ENCODE measurements around the gene BCR. TPM values are rescaled to one million over a fixed set of nuclear protein-coding genes. Genes with fewer than 3 reads are reported as not detected.
"Not testable (repeated sequence)": the region's sequence is repeated elsewhere in the genome, so short reads cannot be mapped to it uniquely, and the experiment has no call there.

The BCR gene
- total RNA-seq, 1 donor from 2014 or later, result 45.1 TPM

DNA sequence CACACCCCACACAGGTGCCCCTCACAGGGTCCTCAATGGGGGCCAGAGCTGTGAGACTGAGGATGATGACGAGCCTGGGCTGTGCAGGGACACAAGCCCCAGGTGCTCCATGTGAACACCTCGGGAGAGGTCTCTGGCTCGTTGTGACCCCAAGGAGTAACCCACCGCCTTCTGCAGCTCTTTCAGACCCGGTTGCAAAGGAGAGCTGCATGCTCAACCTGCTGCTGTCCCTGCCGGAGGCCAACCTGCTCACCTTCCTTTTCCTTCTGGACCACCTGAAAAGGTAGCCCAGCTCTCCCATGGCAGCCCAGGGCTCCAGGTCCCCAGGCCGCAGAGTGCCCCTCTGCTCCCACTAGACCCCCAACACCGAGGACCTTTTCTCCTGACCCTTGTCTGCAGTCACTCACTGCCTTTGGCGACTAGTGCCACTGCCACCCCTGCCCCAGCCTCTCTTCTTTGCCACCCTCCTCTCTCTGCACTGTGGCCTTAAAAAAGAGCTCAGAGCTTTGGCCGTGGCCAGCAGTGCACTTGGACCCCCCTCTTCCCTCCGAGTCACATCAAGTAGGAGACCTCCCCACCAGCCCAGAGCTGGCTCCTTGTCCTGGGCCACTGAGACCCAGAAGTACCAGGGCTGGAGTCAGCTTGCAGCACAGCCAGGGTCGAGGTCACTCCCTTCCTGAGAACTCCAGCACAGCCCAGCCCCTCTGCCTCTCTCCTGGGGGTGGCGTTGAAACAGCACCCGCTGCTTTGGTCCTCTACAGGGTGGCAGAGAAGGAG, 133.7 kb downstream of the BCR start:
- Mint-ChIP-seq H3K4me1 (peaks cover 2% of the 10 kb centered on the region), H3K9me3 (no peaks in the 10 kb centered on the region), H3K27me3 (no peaks in the 10 kb centered on the region), H3K27ac (no peak overlapping the region), H3K4me3 (no peak overlapping the region), H3K36me3 (ENCODE audit: low read depth) (peaks cover 11% of the 10 kb centered on the region)
- no peak for DNase-seq
- intact Hi-C loops (cut with micrococcal nuclease), result loop anchor here (2.0 kb wide), 1 partner anchor 73 kb away; no protein-coding TSS in a partner anchor

DNA sequence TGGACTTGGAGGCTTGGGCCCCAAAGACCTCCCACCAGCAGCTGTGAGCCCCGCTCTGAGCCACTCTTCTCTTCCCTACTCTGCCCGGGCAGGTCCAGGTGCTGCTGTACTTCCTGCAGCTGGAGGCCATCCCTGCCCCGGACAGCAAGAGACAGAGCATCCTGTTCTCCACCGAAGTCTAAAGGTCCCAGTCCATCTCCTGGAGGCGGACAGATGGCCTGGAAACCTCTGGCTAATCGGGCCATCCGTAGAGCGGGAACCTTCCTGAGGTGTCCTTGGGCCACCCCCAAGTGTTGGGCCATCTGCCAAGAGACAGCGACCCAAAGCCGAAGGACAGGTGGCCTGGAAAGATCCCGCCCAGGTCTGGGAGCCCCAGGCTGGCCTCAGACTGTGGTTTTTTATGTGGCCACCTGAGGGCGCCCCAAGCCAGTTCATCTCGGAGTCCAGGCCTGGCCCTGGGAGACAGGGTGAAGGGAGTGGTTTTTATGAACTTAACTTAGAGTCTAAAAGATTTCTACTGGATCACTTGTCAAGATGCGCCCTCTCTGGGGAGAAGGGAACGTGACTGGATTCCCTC, 135.1 kb downstream of the BCR start:
- Mint-ChIP-seq H3K4me1 (peaks cover 2% of the 10 kb centered on the region), H3K27ac (no peak overlapping the region), H3K9me3 (no peaks in the 10 kb centered on the region), H3K36me3 (ENCODE audit: low read depth) (peaks cover 11% of the 10 kb centered on the region), H3K4me3 (no peak overlapping the region), H3K27me3 (no peaks in the 10 kb centered on the region)
- intact Hi-C loops (cut with micrococcal nuclease), result loop anchor here (2.0 kb wide), 1 partner anchor 71 kb away; no protein-coding TSS in a partner anchor
- DNase-seq, result peak; percentile 86

DNA sequence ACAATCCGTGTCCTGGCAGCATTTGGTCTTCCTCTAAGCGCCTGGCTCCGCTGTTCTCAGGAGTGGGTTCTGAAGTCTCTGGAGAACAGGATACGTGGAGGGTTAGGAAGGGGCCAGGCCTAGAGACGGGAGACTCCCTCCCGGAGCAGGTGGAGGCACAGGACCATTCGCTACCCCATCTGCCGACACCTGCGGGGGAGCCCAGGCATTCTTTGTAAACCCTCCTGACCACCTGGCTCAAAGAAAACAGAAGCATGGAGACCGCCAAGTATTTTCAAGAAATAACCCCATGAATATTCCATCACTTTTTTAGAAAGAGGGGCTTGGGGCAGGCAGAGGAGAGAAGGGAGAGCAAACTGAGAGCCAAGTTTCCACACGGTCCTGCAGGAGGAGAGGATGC, 136.3 kb downstream of the BCR start:
- H3K9me3 Mint-ChIP-seq; H3K4me3 Mint-ChIP-seq; H3K27ac Mint-ChIP-seq; DNase-seq; H3K27me3 Mint-ChIP-seq; intact Hi-C loops (cut with micrococcal nuclease); H3K4me1 Mint-ChIP-seq: not testable (repeated sequence)
- H3K36me3 Mint-ChIP-seq (ENCODE audit: low read depth), result peaks cover 11% of the 10 kb centered on the region

DNA sequence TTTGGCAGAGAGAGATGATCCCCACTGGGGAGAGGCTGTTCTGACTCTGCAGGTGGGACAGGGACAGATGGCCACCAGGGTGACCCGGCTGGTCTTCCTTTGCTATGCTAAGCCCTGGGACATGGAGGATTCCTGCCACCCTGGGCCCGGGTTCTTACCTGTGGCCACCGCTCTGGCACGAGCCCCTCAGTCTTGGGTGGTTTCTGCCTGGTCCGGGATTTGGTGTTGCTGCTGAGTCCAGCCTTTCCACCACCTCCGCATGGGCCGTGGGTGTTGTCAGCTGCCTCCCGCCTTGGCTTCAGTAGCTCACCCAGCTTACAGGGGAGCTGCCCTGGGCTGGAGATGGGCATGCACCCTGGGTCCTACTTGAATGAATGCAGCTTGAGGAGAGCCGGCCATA, 138.0 kb downstream of the BCR start:
- intact Hi-C loops (cut with micrococcal nuclease); H3K27me3 Mint-ChIP-seq; H3K4me1 Mint-ChIP-seq; H3K4me3 Mint-ChIP-seq; DNase-seq; H3K9me3 Mint-ChIP-seq; H3K27ac Mint-ChIP-seq: not testable (repeated sequence)
- peaks cover 11% of the 10 kb centered on the region for H3K36me3 Mint-ChIP-seq (ENCODE audit: low read depth)

DNA sequence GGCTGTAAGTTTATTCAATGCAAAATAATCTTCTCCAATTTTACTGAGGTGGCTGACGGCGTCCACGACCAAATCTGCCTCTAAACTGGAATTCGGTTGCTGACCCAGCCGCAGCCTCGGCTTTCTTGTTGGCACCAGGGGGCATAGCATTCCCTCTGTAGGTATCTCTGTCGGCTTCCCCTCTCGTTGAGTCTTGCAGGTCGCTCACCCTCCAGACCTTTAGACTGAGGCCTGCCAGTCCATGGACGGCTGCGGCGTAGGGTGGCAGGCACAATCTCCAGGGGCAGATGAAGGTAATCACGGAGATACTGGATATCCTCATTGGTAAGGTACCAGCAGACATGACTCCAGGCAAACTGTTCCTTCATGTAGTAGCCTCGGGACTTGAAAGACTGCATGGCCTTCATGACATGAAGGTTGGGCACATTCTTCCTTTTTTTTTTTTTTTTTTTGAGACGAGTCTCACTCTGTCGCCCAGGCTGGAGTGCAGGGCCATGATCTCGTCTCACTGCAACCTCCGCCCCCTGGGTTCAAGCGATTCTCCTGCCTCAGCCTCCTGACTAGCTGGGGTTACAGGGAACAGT, 142.3 kb downstream of the BCR start:
- H3K4me1 Mint-ChIP-seq; H3K36me3 Mint-ChIP-seq (ENCODE audit: low read depth); H3K27me3 Mint-ChIP-seq; intact Hi-C loops (cut with micrococcal nuclease); H3K27ac Mint-ChIP-seq; H3K9me3 Mint-ChIP-seq; H3K4me3 Mint-ChIP-seq: not testable (repeated sequence)
- peak; percentile 47 for DNase-seq

DNA sequence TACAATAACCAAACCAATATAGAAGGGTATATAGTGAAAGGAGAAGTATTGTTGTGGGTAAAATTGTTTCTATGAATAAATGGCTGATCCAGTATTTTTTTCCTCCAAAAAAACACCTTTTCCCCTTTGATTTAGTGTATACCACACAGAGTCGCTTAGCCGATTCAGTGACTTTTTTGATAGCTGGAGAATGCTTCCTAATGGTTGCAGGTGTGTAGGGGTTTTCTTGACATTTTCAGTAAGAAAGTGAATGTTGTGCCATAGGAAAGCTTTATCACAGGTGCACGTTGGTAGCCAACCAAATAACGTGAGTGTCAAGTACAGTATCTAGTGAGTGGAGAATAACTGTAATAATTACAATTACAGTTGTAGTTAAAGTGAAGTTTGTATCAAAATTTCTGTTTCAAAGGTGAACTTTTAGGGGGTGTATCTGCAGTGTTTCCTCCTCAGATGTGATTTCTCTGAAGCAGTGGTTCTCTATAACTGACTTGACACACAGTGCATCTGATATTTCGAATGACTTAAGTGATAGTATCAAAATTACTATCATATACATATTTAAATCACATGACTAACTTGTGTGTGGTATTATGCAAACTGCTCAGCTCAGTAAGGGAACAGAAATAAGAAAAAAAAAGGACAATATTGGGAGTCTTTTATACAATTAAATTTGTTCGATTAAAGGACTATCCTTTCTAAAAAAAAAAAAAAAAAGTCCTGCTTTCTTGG, 143.8 kb downstream of the BCR start:
- H3K27ac Mint-ChIP-seq; H3K4me3 Mint-ChIP-seq; H3K27me3 Mint-ChIP-seq; intact Hi-C loops (cut with micrococcal nuclease); H3K36me3 Mint-ChIP-seq (ENCODE audit: low read depth); H3K4me1 Mint-ChIP-seq; H3K9me3 Mint-ChIP-seq: not testable (repeated sequence)
- peak; percentile 8 for DNase-seq

DNA sequence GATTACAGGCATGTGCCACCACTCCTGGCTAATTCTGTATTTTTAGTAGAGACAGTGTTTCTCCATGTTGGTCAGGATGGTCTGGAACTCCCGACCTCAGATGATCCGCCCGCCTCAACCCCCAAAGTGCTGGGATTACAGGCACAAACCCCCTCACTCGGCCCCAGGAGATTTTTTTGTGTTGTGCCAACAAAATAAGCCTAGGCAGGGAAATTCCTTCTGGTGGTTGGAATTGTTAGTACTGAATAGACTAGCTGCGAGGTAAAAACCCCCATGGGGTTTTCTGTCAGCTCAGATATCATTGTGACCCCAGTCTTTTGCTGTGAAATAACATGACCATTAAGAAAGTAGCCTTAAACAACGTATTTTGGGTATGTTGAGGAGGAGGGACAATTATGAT, 144.9 kb downstream of the BCR start:
- Mint-ChIP-seq H3K27ac (no peak overlapping the region), H3K4me3 (no peak overlapping the region), H3K9me3 (no peaks in the 10 kb centered on the region), H3K36me3 (ENCODE audit: low read depth) (no peaks in the 10 kb centered on the region), H3K4me1 (no peaks in the 10 kb centered on the region), H3K27me3 (no peaks in the 10 kb centered on the region)
- no peak for DNase-seq
- intact Hi-C loops (cut with micrococcal nuclease), result no loop called here

DNA sequence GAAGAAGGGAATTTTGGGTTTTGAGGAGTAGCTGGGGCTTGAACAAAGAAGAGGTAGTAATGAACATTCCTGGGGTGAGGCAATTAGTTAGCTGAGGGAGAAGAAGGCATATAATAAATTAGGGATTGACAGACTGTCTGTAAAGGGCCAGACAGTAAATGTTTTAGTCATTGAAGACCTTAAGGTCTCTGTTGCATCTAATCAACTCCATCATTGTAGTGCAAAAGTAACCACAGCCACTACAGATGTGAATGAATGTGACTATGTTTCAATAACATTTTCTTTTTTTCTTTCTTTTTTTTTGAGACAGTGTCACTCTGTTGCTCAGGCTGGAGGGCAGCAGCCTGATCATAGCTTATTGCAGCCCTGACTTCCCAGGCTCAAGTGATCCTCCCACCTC, 153.5 kb downstream of the BCR start:
- DNase-seq; H3K27ac Mint-ChIP-seq; intact Hi-C loops (cut with micrococcal nuclease): not testable (repeated sequence)

DNA sequence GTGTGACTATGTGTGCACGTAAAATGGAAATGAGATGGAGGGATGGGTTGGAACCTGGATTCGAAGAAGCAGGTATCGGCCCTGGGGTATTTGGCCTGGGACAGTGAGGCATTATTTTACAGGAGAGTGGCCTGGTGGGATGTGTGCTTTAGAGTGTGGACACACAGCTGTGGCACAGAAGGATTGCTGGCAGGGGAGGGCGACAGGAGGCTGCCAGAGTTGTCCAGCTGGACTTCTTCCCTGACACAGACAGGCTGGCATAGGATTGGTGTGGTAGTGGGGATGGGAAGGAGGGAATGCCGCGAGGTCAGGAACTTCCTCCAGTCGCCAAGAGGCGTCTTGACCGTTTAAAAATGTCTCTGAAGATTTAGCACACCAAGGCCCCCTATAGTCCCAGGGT, 157.4 kb downstream of the BCR start:
- peaks cover 10% of the 10 kb centered on the region for H3K27me3 Mint-ChIP-seq
- H3K27ac Mint-ChIP-seq; DNase-seq; H3K9me3 Mint-ChIP-seq; H3K36me3 Mint-ChIP-seq (ENCODE audit: low read depth); H3K4me3 Mint-ChIP-seq; H3K4me1 Mint-ChIP-seq; intact Hi-C loops (cut with micrococcal nuclease): not testable (repeated sequence)

More for the DNA sequence above, 153.5 kb downstream of the BCR start:
- H3K4me3 Mint-ChIP-seq; H3K4me1 Mint-ChIP-seq; H3K27me3 Mint-ChIP-seq; H3K9me3 Mint-ChIP-seq; H3K36me3 Mint-ChIP-seq (ENCODE audit: low read depth): not testable (repeated sequence)

DNA sequence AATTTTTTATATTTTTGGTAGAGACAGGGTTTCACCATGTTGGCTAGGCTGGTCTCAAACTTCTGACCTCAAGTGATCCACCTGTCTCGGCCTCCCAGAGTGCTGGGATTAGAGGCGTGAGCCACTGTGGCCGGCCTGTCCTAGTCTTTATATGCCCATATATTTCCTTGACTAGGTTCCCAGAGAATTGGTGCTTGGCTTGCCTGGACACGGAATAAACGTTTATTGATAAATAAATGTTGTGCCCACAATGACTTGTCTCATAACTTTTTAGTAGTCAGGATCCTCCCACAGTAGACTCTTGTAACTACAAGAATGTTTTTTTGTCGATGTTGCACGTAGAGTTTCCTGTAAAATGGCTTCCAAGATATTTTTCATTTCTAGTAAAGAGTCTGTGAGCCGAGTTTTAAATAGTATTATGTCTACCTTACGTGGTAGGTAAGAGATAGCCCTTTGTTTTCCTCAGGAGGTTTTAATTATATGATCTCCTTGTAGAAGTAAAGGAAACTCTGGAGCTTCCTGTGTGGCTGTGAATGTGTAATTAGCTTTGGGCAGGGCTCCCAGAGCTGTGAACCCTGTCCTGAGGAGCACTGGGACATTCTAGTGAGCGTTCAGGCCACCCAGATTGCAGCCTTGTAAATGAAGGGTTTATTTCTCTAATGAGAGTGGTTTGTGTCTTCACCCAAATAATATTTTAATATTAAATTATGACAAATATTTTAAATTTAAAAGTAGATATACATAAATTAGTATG, 161.8 kb downstream of the BCR start:
- intact Hi-C loops (cut with micrococcal nuclease); H3K27ac Mint-ChIP-seq; H3K4me1 Mint-ChIP-seq; H3K9me3 Mint-ChIP-seq; H3K36me3 Mint-ChIP-seq (ENCODE audit: low read depth); H3K27me3 Mint-ChIP-seq; H3K4me3 Mint-ChIP-seq: not testable (repeated sequence)
- peak; percentile 34 for DNase-seq

DNA sequence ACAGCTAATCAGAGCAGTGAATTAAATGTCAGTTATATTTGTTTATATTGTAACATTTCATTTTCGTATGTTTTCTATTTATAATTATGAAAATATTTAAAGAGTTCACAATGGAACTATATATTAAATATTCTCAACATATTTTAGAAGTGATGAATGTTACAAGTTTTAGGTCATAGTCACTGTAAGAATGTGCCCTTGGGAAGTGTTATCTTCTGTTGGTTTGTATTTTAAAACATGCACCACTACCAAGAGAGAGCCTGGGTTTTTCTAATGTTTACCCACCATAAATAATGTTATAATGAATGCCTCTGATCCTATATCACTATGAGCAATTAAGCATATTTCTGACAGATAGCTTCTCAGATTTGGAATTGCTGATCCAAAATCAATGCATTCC, 171.0 kb downstream of the BCR start:
- Mint-ChIP-seq H3K9me3 (no peaks in the 10 kb centered on the region), H3K4me3 (no peak overlapping the region), H3K4me1 (peaks cover 3% of the 10 kb centered on the region), H3K27me3 (peaks cover 28% of the 10 kb centered on the region), H3K27ac (no peak overlapping the region), H3K36me3 (ENCODE audit: low read depth) (no peaks in the 10 kb centered on the region)
- no peak for DNase-seq
- intact Hi-C loops (cut with micrococcal nuclease), result no loop called here

DNA sequence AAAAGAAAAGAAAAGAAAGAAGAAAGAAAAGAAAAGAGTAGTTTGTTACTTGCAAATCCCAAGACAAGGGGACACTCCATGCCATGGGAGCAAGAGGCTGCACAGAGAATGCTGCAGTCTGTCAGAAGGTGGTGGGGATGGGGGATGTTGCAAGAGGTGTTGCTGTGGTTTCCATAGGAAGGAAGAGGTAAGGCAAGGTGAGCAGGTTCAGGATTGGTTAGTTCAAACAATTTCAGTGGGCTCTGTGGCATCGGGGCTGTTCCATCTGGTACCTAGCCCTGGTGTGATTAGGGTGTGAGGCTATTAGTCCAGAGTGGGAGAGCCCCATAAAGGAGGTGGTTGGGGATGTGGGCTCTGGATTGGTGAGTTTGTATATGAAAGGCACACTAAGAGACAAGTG, 172.7 kb downstream of the BCR start:
- Mint-ChIP-seq H3K36me3 (ENCODE audit: low read depth) (no peaks in the 10 kb centered on the region), H3K27me3 (peaks cover 26% of the 10 kb centered on the region)

DNA sequence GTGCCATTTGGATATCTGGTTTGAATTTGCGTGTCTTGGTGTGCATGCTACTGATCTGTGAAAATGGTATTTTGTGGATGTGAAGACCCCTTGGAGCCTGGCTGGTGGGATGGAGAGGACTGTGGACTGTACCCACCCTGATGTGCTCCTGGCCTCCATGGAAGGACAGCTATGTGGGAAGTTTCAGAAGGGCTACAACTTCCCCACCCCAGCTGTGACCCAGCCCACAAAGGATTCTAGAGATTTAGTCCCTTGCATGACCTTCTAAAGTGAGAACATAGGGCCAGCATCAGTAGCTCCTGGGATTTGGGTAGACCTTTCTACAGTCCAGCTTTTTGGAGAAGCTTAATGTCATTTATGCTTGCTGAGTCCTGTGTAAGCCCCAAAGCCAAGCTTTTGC, 173.4 kb downstream of the BCR start:
- peaks cover 3% of the 10 kb centered on the region for H3K4me1 Mint-ChIP-seq
- H3K9me3 Mint-ChIP-seq, result no peaks in the 10 kb centered on the region
- no peaks in the 10 kb centered on the region for H3K36me3 Mint-ChIP-seq (ENCODE audit: low read depth)
- intact Hi-C loops (cut with micrococcal nuclease), result no loop called here
- peaks cover 21% of the 10 kb centered on the region for H3K27me3 Mint-ChIP-seq
- no peak for DNase-seq
- no peak overlapping the region for H3K27ac Mint-ChIP-seq
- no peak overlapping the region for H3K4me3 Mint-ChIP-seq

More for the DNA sequence above, 172.7 kb downstream of the BCR start:
- H3K27ac Mint-ChIP-seq, result no peak overlapping the region
- H3K4me3 Mint-ChIP-seq, result no peak overlapping the region
- no peak for DNase-seq
- H3K4me1 Mint-ChIP-seq, result peaks cover 3% of the 10 kb centered on the region
- H3K9me3 Mint-ChIP-seq, result no peaks in the 10 kb centered on the region
- intact Hi-C loops (cut with micrococcal nuclease), result no loop called here

Measured in activated CD4-positive, alpha-beta T cell treated with anti-CD3 and anti-CD28 coated beads, Interleukin-2, amount 10 ng/mL, durations not matched to agents 24 days and 14 days (primary cell).